ENCODE results near the gene TMEM59L. TPM values are rescaled to one million over a fixed set of nuclear protein-coding genes. Genes with fewer than 3 reads are reported as not detected.

TMEM59L gene
- total and polyA plus RNA-seq, 10 of the 15 experiments (the other 5 are each of a cell fraction or from before 2014, with no cell fraction given): 0.06 TPM; not detected in 9

GRCh38 chr19:18604820-18605159, 7.9 kb upstream of the TMEM59L start (continued):
- TF ChIP-seq, protein P1, sequence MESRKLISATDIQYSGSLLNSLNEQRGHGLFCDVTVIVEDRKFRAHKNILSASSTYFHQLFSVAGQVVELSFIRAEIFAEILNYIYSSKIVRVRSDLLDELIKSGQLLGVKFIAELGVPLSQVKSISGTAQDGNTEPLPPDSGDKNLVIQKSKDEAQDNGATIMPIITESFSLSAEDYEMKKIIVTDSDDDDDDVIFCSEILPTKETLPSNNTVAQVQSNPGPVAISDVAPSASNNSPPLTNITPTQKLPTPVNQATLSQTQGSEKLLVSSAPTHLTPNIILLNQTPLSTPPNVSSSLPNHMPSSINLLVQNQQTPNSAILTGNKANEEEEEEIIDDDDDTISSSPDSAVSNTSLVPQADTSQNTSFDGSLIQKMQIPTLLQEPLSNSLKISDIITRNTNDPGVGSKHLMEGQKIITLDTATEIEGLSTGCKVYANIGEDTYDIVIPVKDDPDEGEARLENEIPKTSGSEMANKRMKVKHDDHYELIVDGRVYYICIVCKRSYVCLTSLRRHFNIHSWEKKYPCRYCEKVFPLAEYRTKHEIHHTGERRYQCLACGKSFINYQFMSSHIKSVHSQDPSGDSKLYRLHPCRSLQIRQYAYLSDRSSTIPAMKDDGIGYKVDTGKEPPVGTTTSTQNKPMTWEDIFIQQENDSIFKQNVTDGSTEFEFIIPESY (IDR thresholded peaks at IDR 0.05): no peak
- no peak for TF ChIP-seq HDGF (IDR thresholded peaks at IDR 0.05)
- no peak for TF ChIP-seq NFYA (IDR thresholded peaks at IDR 0.05; ENCODE audit: borderline replicate concordance, low read depth, low read length)
- TF ChIP-seq, protein P2, sequence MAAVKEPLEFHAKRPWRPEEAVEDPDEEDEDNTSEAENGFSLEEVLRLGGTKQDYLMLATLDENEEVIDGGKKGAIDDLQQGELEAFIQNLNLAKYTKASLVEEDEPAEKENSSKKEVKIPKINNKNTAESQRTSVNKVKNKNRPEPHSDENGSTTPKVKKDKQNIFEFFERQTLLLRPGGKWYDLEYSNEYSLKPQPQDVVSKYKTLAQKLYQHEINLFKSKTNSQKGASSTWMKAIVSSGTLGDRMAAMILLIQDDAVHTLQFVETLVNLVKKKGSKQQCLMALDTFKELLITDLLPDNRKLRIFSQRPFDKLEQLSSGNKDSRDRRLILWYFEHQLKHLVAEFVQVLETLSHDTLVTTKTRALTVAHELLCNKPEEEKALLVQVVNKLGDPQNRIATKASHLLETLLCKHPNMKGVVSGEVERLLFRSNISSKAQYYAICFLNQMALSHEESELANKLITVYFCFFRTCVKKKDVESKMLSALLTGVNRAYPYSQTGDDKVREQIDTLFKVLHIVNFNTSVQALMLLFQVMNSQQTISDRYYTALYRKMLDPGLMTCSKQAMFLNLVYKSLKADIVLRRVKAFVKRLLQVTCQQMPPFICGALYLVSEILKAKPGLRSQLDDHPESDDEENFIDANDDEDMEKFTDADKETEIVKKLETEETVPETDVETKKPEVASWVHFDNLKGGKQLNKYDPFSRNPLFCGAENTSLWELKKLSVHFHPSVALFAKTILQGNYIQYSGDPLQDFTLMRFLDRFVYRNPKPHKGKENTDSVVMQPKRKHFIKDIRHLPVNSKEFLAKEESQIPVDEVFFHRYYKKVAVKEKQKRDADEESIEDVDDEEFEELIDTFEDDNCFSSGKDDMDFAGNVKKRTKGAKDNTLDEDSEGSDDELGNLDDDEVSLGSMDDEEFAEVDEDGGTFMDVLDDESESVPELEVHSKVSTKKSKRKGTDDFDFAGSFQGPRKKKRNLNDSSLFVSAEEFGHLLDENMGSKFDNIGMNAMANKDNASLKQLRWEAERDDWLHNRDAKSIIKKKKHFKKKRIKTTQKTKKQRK (IDR thresholded peaks at IDR 0.05; ENCODE audit: low read depth, low read length): no peak

DNA sequence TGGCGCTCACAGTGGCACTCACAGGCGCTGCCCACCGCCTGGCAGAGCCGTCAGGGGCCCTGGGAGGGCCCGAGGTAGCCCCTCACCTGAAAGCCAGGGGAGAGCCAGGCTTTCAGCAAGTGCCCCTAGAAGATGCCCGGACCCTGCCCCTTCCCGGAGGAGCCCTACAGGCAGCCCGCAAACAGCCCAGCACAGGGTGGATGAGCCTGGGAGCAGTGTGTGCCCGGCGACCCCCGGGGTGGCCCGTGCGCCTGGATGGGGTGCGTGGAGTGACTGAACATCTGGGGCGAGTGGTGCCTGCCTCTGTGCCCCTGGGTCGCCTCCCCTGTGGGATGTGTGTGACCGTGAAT, 7.5 kb upstream of the TMEM59L start:
- Histone ChIP-seq H3K27me3 (replicated peaks in 1 of 2; ENCODE audit: control insufficient read depth in 2 of 2, insufficient read depth in 2 of 2, low read length in 1 of 2) (peaks cover 21 to 22% of the 10 kb centered on the region in 2 experiments), H4K20me1 (ENCODE audit: control insufficient read depth, insufficient read depth) (no peaks in the 10 kb centered on the region; the same call in none of the 2 replicates), H3K79me2 (ENCODE audit: control insufficient read depth, insufficient read depth, low read length) (no peaks in the 10 kb centered on the region), H3K4me1 (ENCODE audit: control insufficient read depth, insufficient read depth, low read length) (no peaks in the 10 kb centered on the region), H3K4me3 (no peak overlapping the region), H3K9me3 (replicated peaks; ENCODE audit: control insufficient read depth, insufficient read depth, low read length) (no peaks in the 10 kb centered on the region), H3K4me2 (ENCODE audit: control insufficient read depth, insufficient read depth) (no peak overlapping the region), H2AFZ (ENCODE audit: control insufficient read depth, low read depth, low read length) (no peak overlapping the region), H3K9ac (ENCODE audit: control insufficient read depth, insufficient read depth, low read length) (no peak overlapping the region), H3K36me3 (ENCODE audit: control insufficient read depth in 2 of 2, insufficient read depth in 2 of 2, low read length in 1 of 2) (no peaks in the 10 kb centered on the region), H3K27ac (ENCODE audit: control insufficient read depth, insufficient read depth) (no peak overlapping the region)
- BruUV-seq (replicated peaks): no TSS peak
- FAIRE-seq (no peak), DNase-seq (ENCODE audit: low read depth, low spot score) (no peak), ATAC-seq (no peak)
- intact Hi-C loops (cut with micrococcal nuclease; ENCODE audit: unreplicated experiment) (no loop called here), in situ Hi-C loops (cut with MboI) (no loop called here)
- ChIA-PET SMC1A (ENCODE audit: uncharacterized antibody, unreplicated experiment) (no interaction called here), RAD21 (ENCODE audit: unreplicated experiment) (no interaction called here), POLR2A (no interaction called here), CTCF (no interaction called here)
- WGBS (ENCODE audit: insufficient coverage, insufficient replicate concordance, low lambda C conversion rate, missing lambda C conversion rate): 21% methylated on average over 16 of the region's 17 CpGs
- TF ChIP-seq SIN3A (IDR thresholded peaks at IDR 0.05; ENCODE audit: low read depth, low read length): no peak
- no peak for TF ChIP-seq CREM (IDR thresholded peaks at IDR 0.05; ENCODE audit: low read depth)
- no peak for TF ChIP-seq ZNF274 (IDR thresholded peaks at IDR 0.05; ENCODE audit: insufficient read depth, insufficient read length)
- no peak for TF ChIP-seq SP1 (IDR thresholded peaks at IDR 0.05; ENCODE audit: low read depth, low read length)
- no peak for TF ChIP-seq SREBF1 (IDR thresholded peaks at IDR 0.05; ENCODE audit: low read length)
- TF ChIP-seq HSF1 (IDR thresholded peaks at IDR 0.05; ENCODE audit: low read depth, low read length): no peak
- TF ChIP-seq EP300 (IDR thresholded peaks at IDR 0.05; ENCODE audit: borderline replicate concordance in 1 of 2, control insufficient read depth in 1 of 2, low read depth in 2 of 2, low read length in 2 of 2): no peak
- TF ChIP-seq RUNX3 (IDR thresholded peaks at IDR 0.05; ENCODE audit: low read length): no peak
- TF ChIP-seq CBX3 (IDR thresholded peaks at IDR 0.05; ENCODE audit: borderline replicate concordance, low read depth): no peak
- TF ChIP-seq USF1 (IDR thresholded peaks at IDR 0.05; ENCODE audit: borderline replicate concordance, extremely low read length, insufficient read depth, low read depth, low read length): no peak
- TF ChIP-seq PAX8 (IDR thresholded peaks at IDR 0.05): no peak
